K562 (cell line): ENCODE data around the gene GOLGA2. TPM values are rescaled to one million over a fixed set of nuclear protein-coding genes. Genes with fewer than 3 reads are reported as not detected.

ENCODE experiments used
- ATAC-seq: fragments of 200-7000 bp; cut with Tn5 transposase; 3 replicates; pipeline ENCODE4 v1.9.1; 2020; ENCODE audit warnings: moderate library complexity
- BruUV-seq: library from RNA; stranded (reverse); fragments of 400-500 nt; replicated peaks from 2 replicates; lab custom pipeline; 2021; lab: Mats Ljungman, UMichigan
- CTCF ChIA-PET: fragments of 300-600 bp; formaldehyde crosslinking; extraction: SDS; loops from one replicate; lab custom pipeline; 2021; ENCODE audit warnings: low intra/inter-chr PET ratio; lab: Yijun Ruan, JAX
- POLR2A ChIA-PET: fragments of 300-600, 350-650 bp; sonication (Branson Sonifier 250); formaldehyde crosslinking; extraction: SDS; loops from one replicate; lab custom pipeline; 2021; ENCODE audit warnings: antibody characterized with exemption, inconsistent platforms; lab: Yijun Ruan, JAX
- DNase-seq, 4 experiments: peaks; one replicate each; pipeline versions ENCODE4 v3.0.0 to v3.0.0-alpha.2; 2011 to 2018; ENCODE audit warnings: low spot score in 3 of 4, mixed read lengths in 3 of 4; ENCODE audit errors: extremely low read depth in 1 of 4
- FAIRE-seq: peaks from 2 replicates; lab custom pipeline; 2011; peaks lifted over from hg19 to GRCh38; lab: Jason Lieb, UNC
- H2AFZ ChIP-seq: 2 replicates; pipeline ENCODE4 v1.6.0; 2011; ENCODE audit warnings: low read depth, low read length, control low read depth, inconsistent platforms
- H3K27ac ChIP-seq: fragments of 200-600 bp; 3 replicates; pipeline ENCODE4 v1.8.0; 2011; ENCODE audit warnings: low read depth, mild to moderate bottlenecking, control low read depth, inconsistent platforms, low read length, moderate library complexity, mixed read lengths; ENCODE audit errors: extremely low read depth
- H3K27me3 ChIP-seq, 2 experiments: fragments of 300-600 bp in 1 of 2; 2 replicates in 1 of 2; 3 replicates in 1 of 2; pipeline versions ENCODE4 v1.6.0 to v1.8.0; 2011; ENCODE audit warnings: inconsistent platforms in 2 of 2, low read length in 2 of 2, mild to moderate bottlenecking in 1 of 2, mixed read lengths in 1 of 2, moderate library complexity in 1 of 2; ENCODE audit not compliant: control insufficient read depth in 2 of 2, insufficient read depth in 2 of 2
- H3K36me3 ChIP-seq: fragments of 300-600 bp; 3 replicates; pipeline ENCODE4 v1.8.0; 2011; ENCODE audit warnings: mild to moderate bottlenecking, low read length, inconsistent platforms; ENCODE audit not compliant: control insufficient read depth, insufficient read depth
- H3K4me1 ChIP-seq, 2 experiments: fragments of 200-600 bp in 1 of 2; replicated peaks in 1 of 2; 2 replicates in 1 of 2; 3 replicates in 1 of 2; pipeline versions ENCODE4 v1.5.1 to v1.8.0; 2011; ENCODE audit warnings: inconsistent platforms in 2 of 2, low read length in 2 of 2, mild to moderate bottlenecking in 1 of 2, mixed read lengths in 1 of 2, moderate library complexity in 1 of 2; ENCODE audit not compliant: control insufficient read depth in 2 of 2, insufficient read depth in 2 of 2
- H3K4me2 ChIP-seq: 2 replicates; pipeline ENCODE4 v1.6.1; 2011; ENCODE audit warnings: low read length, control low read depth, inconsistent platforms, mixed read lengths; ENCODE audit not compliant: insufficient read depth
- H3K4me3 ChIP-seq: fragments of 200-600 bp; sonication (generic), shearing (Covaris generic); 2 replicates; pipeline ENCODE4 v1.5.1; 2016; ENCODE audit warnings: control low read depth, inconsistent platforms
- H3K79me2 ChIP-seq: fragments of 200-600 bp; 3 replicates; pipeline ENCODE4 v1.8.0; 2011; ENCODE audit warnings: low read length, inconsistent platforms; ENCODE audit not compliant: control insufficient read depth, insufficient read depth
- H3K9ac ChIP-seq, 2 experiments: 2 replicates each; pipeline versions ENCODE4 v1.6.0 to v1.6.1; 2011; ENCODE audit warnings: low read depth in 2 of 2, low read length in 2 of 2, control low read depth in 1 of 2, inconsistent platforms in 1 of 2, mild to moderate bottlenecking in 1 of 2, mixed read lengths in 1 of 2; ENCODE audit not compliant: insufficient read depth in 1 of 2
- H3K9me1 ChIP-seq: one replicate; pipeline ENCODE4 v1.6.0; 2011; ENCODE audit warnings: inconsistent platforms, mild to moderate bottlenecking, low read length, moderate library complexity; ENCODE audit not compliant: control insufficient read depth, insufficient read depth
- H3K9me3 ChIP-seq: replicated peaks from 2 replicates; pipeline ENCODE4 v1.5.1; 2011; ENCODE audit warnings: low read depth, low read length, inconsistent platforms; ENCODE audit not compliant: control insufficient read depth, insufficient read depth
- H4K20me1 ChIP-seq: replicated peaks from 2 replicates; pipeline ENCODE4 v1.6.1; 2011; ENCODE audit warnings: low read length, inconsistent platforms, mixed read lengths; ENCODE audit not compliant: control insufficient read depth, insufficient read depth
- ATF1 ChIP-seq, 2 experiments: fragments of 450-650 bp in 1 of 2; IDR thresholded peaks; 2 replicates each; pipeline ENCODE4 v1.6.1; 2016; ENCODE audit warnings: missing compliant biosample characterization in 1 of 2, missing genetic modification characterization in 1 of 2
- BACH1 ChIP-seq: fragments of 200-800 bp; sonication (Bioruptor generic); IDR thresholded peaks from 2 replicates; pipeline ENCODE4 v1.6.1; 2016; ENCODE audit warnings: missing genetic modification characterization, missing compliant biosample characterization
- ESRRA ChIP-seq: fragments of 450-650 bp; IDR thresholded peaks from 2 replicates; pipeline ENCODE4 v1.6.1; 2014; ENCODE audit warnings: low read depth, mild to moderate bottlenecking, moderate library complexity, borderline replicate concordance
- FOXM1 ChIP-seq, 2 experiments: fragments of 450-650 bp in 1 of 2; sonication (generic) in 1 of 2; formaldehyde crosslinking in 1 of 2; IDR thresholded peaks; 2 replicates each; pipeline versions ENCODE4 v1.6.1 to v1.9.0; 2017 to 2022; ENCODE audit warnings: low read depth in 2 of 2, mild to moderate bottlenecking in 2 of 2, missing genetic modification reagents in 1 of 2, moderate library complexity in 1 of 2
- MITF ChIP-seq: IDR thresholded peaks from 2 replicates; pipeline ENCODE4 v1.6.1; 2014; ENCODE audit warnings: antibody characterized with exemption
- NCOA6 ChIP-seq: fragments of 450-650 bp; IDR thresholded peaks from 2 replicates; pipeline ENCODE4 v1.6.1; 2017; ENCODE audit warnings: mild to moderate bottlenecking
- NONO ChIP-seq, 2 experiments: fragments of 200-400 bp in 1 of 2; fragments of 450-650 bp in 1 of 2; formaldehyde crosslinking in 1 of 2; IDR thresholded peaks; 2 replicates each; pipeline ENCODE4 v1.6.1; 2017; ENCODE audit warnings: low read depth in 2 of 2, mild to moderate bottlenecking in 2 of 2, moderate library complexity in 2 of 2, low read length in 1 of 2
- POLR2G ChIP-seq: fragments of 200-400 bp; formaldehyde crosslinking; IDR thresholded peaks from 2 replicates; pipeline ENCODE4 v1.6.1; 2017; ENCODE audit warnings: low read depth, mild to moderate bottlenecking, antibody characterized with exemption, low read length, moderate library complexity
- SMARCB1 ChIP-seq: IDR thresholded peaks from 2 replicates; pipeline ENCODE4 v1.6.1; 2011; ENCODE audit warnings: improper control_type of control experiment, low read depth; ENCODE audit not compliant: insufficient read length
- TFAM ChIP-seq: fragments of 250-450 bp; sonication (Bioruptor Pico); conservative IDR thresholded peaks from 2 replicates; pipeline ENCODE4 v1.5.0; 2021; ENCODE audit warnings: mild to moderate bottlenecking, moderate library complexity
- TRIM25 ChIP-seq: fragments of 450-650 bp; IDR thresholded peaks from 2 replicates; pipeline ENCODE4 v1.7.0; 2016; ENCODE audit warnings: borderline replicate concordance
- XRCC3 ChIP-seq: fragments of 450-650 bp; IDR thresholded peaks from 2 replicates; pipeline ENCODE4 v1.6.1; 2017; ENCODE audit warnings: mild to moderate bottlenecking, moderate library complexity
- ZBTB43 ChIP-seq: sonication (generic); formaldehyde crosslinking; IDR thresholded peaks from 2 replicates; pipeline ENCODE4 v1.8.0; 2023; ENCODE audit warnings: mild to moderate bottlenecking, missing genetic modification reagents
- ZFX ChIP-seq: sonication (generic); formaldehyde crosslinking; IDR thresholded peaks from 2 replicates; pipeline ENCODE4 v1.8.0; 2022; ENCODE audit warnings: mild to moderate bottlenecking, missing genetic modification reagents, moderate library complexity
- ZKSCAN1 ChIP-seq: fragments of 150-350 bp; IDR thresholded peaks from 2 replicates; pipeline ENCODE4 v1.6.1; 2016; ENCODE audit warnings: low read depth, low read length
- ZNF143 ChIP-seq: sonication (generic); formaldehyde crosslinking; IDR thresholded peaks from 2 replicates; pipeline ENCODE4 v1.9.0; 2022; ENCODE audit warnings: mild to moderate bottlenecking, missing genetic modification reagents
- ZNF224 ChIP-seq: sonication (generic); formaldehyde crosslinking; IDR thresholded peaks from 2 replicates; pipeline ENCODE4 v1.8.0; 2022; ENCODE audit warnings: mild to moderate bottlenecking, missing genetic modification reagents
- ZNF24 ChIP-seq: fragments of 450-650 bp; IDR thresholded peaks from 2 replicates; pipeline ENCODE4 v1.6.1; 2016
- ZNF644 ChIP-seq: fragments of 200-800 bp; sonication (Bioruptor generic); IDR thresholded peaks from 2 replicates; pipeline ENCODE4 v1.6.1; 2016; ENCODE audit warnings: low read depth, missing genetic modification characterization, missing compliant biosample characterization
- ZNF780A ChIP-seq: fragments of 250-450 bp; sonication (Bioruptor Pico); IDR thresholded peaks from 2 replicates; pipeline ENCODE4 v1.5.0; 2021; ENCODE audit warnings: mild to moderate bottlenecking
- WGBS: fragments of 100-300 bp; shearing (Covaris generic); methylation state at CpG from one replicate; pipeline ENCODE4 v1.1.6; 2016; ENCODE audit warnings: low coverage, mixed read lengths; ENCODE audit not compliant: insufficient coverage; ENCODE audit errors: missing lambda C conversion rate; 5-methylcytosine and 5-hydroxymethylcytosine counted together
- in situ Hi-C: fragments of 300-500 bp; cut with MboI; formaldehyde crosslinking; loops from 4 replicates; pipeline ENCODE4 v1.15.0; 2018; ENCODE audit warnings: inconsistent platforms, mixed read lengths
- intact Hi-C: fragments of 100-400 bp; cut with micrococcal nuclease; formaldehyde crosslinking; loops from 2 replicates; pipeline ENCODE4 v1.14.2; 2022
- polyA plus RNA-seq, 8 experiments: library from polyadenylated mRNA; depleted of rRNA in 4 of 8; stranded (reverse) in 5 of 8; unstranded in 3 of 8; fragments of >200 nt; fragmentation: Nextera tagmentation in 2 of 8; fragmentation: Illumina TruSeq in 1 of 8; extraction: Ambion mirVana in 2 of 8; extraction: Trizol in 1 of 8; gene quantifications; 2 replicates each; pipeline versions ENCODE4 v1.2.1 to v1.2.3, GENCODE V29; 2011 to 2014; ENCODE audit warnings: inconsistent platforms in 1 of 8, missing spikeins in 1 of 8
- total RNA-seq, 7 experiments: library from RNA; depleted of rRNA in 6 of 7; stranded (reverse); fragments of >200 nt in 6 of 7; fragmentation: Illumina TruSeq in 2 of 7; extraction: Trizol in 2 of 7; gene quantifications; 2 replicates each; pipeline versions ENCODE4 v1.2.1 to v1.2.3, GENCODE V29; 2011 to 2021; ENCODE audit warnings: low replicate concordance in 1 of 7

Gene GOLGA2
- total and polyA plus RNA-seq, 9 of the 15 experiments (the other 6 are each of a cell fraction or from before 2014, with no cell fraction given): 15.7 to 138 (median 76.0) TPM

GRCh38 chr9:128226412-128226801, 49.4 kb downstream of the GOLGA2 start:
- WGBS: 17% methylated on average over 5 of the region's 5 CpGs
- DNase-seq (no peak), FAIRE-seq (no peak), ATAC-seq (no peak)
- CTCF ChIA-PET: no interaction called here
- no peaks in the 10 kb centered on the region for H3K9me1 ChIP-seq
- H2AFZ ChIP-seq: no peak overlapping the region
- intact Hi-C loops (no loop called here), in situ Hi-C loops (no loop called here)
- no peak overlapping the region for H3K9ac ChIP-seq
- H3K79me2 ChIP-seq: no peaks in the 10 kb centered on the region
- no peak overlapping the region for H3K27ac ChIP-seq
- no peak overlapping the region for H3K4me2 ChIP-seq
- no peaks in the 10 kb centered on the region for H3K9me3 ChIP-seq
- H3K27me3 ChIP-seq: peaks cover 0 to under 1% of the 10 kb centered on the region in 2 experiments; a peak in 1 of 5 replicates
- POLR2A ChIA-PET: interaction anchor here (0.6 to 2.7 kb wide), 4 partner anchors 10 to 874 kb away, joined by 3 to 8 read pairs (median 5); no protein-coding TSS in a partner anchor
- peaks cover 6% of the 10 kb centered on the region; the same call in 1 of the 3 replicates for H3K36me3 ChIP-seq
- H3K4me1 ChIP-seq: peaks cover 0 to 30% of the 10 kb centered on the region in 2 experiments; a peak in 3 of 5 replicates
- H4K20me1 ChIP-seq: peaks cover 5% of the 10 kb centered on the region; the same call in 1 of the 2 replicates
- BruUV-seq: no TSS peak
- no peak overlapping the region for H3K4me3 ChIP-seq
- TF ChIP-seq SMARCB1 (no peak), MITF (no peak), ZBTB43 (CRISPR knock-in tag) (no peak), ZFX (CRISPR knock-in tag) (no peak), XRCC3 (no peak), NCOA6 (no peak), ZNF143 (CRISPR knock-in tag) (no peak), ZNF224 (CRISPR knock-in tag) (no peak), FOXM1 (IDR thresholded peaks at IDR 0.05; ENCODE audit: low read depth) (no peak), FOXM1 (CRISPR knock-in tag; IDR thresholded peaks at IDR 0.05; ENCODE audit: low read depth) (no peak), ZKSCAN1 (peak; percentile 98), ZNF644 (tag) (no peak), ATF1 (CRISPR knock-in tag; IDR thresholded peaks at IDR 0.05) (no peak), ATF1 (tag; IDR thresholded peaks at IDR 0.05) (0 out of 2 replicates have a peak, but pooled peaks have one; percentile 22), ZNF24 (0 out of 2 replicates have a peak, but pooled peaks have one; percentile 26), ESRRA (peak; percentile 45; the same call in 1 of the 2 replicates), ZNF780A (no peak), POLR2G (no peak), BACH1 (tag) (no peak), NONO (IDR thresholded peaks at IDR 0.05; ENCODE audit: low read depth in 2 of 2, low read length in 1 of 2) (no peak), TFAM (no peak), TRIM25 (no peak)
